HG03571 (cell line): ENCODE data around the gene FBXO42.

Experiments
- ATAC-seq: cut with Tn5 transposase; IDR thresholded peaks from one replicate; pipeline ENCODE4 v1.9.1; 2021; ENCODE audit not compliant: unreplicated experiment

Gene FBXO42

DNA sequence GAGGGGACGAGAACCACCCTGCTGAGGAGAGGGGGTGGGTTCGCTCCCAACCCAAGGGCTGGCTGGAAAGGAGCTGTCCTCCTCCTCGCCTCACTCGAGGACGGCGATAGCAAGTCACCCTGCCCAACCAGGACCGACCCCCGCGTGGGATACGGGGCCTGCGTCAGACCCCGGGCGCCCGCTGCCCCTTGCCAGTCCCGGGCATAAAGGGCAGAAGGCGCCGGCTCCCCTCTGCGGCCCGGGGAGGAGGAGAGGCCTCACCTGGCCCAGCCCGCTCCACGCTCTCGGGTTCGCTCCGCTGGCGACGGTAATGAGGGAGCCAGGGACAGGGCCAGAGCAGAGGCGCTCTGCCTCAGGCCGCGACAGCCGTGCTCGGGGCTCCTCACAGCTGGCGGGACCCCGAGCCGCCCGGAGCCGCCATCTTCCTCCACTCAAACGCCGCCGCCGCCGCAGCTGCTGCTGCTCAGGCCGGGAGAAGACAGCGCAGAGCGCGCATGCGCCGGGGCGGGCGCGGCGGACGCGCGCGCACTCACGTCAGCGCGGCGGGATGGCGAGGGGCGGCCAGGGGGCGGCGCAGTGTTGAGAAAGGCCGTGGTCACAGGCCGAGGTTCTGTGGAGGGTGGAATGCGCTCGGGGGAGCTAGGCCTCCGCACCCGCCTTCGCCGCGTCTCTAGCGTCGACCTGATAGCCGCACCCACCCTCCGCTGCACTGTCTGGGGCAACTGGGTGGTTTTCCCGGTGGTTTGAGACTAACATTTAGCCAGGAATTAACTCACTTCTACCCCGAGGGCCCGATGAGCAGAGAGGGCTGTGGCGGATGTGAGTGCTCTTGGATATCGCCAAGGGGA lies at the start of gene FBXO42:
FBXO42 (minus strand) TSS at position 487 of the 848 bp plus-strand sequence. CDS start 37,062 bp downstream, outside the sequence.
- ATAC-seq: peak; percentile 80

DNA sequence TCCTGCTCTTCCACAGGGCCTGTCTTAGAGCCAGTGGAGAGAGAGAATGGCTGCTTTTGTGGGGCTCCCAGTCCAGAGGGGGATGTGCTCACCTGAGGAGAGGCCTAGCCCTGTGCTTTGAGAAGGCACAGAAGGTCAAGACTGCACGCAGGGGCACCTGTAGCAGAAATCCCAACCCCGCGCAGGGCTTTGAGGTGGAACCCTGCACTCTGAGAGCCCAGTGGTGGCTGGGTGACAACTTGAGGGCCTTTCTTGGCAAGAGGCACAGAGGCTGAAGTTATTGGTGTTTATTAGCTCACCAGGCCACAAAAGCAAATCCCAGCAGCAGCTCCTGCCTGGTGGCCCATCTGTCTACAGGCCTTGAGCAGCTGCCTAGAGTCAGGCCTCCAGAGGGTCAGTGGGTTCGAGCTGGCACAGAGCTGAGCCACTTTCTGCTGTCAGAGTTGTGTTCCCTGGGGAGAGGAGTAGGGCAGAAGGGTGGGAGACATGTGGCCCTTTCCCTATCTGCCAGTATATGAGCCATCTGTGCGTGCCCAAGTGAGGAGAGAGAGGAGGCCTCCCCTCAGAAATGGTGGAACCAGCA lies 46.2 kb upstream of the FBXO42 start:
- ATAC-seq: no peak

DNA sequence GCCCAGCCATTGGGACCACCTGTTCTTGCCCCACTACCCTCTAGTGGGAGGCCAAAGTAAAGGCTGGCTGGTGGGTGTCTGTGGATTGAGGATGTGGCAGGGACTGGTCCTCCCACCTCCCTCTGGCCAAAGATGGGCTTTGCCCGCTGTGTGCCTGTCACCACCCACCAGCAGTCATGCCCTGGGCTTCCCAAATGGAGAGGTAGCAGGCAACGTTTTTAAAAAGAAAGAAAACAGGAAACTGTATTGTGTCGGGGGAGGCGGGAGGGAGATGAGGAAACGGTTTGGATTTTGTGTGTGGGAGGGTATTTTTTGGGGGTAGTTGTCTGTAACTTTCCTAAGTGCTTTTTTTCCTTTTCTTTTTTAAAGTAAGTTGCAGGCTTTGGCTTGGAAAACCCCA lies 44.8 kb upstream of the FBXO42 start:
- no peak for ATAC-seq

DNA sequence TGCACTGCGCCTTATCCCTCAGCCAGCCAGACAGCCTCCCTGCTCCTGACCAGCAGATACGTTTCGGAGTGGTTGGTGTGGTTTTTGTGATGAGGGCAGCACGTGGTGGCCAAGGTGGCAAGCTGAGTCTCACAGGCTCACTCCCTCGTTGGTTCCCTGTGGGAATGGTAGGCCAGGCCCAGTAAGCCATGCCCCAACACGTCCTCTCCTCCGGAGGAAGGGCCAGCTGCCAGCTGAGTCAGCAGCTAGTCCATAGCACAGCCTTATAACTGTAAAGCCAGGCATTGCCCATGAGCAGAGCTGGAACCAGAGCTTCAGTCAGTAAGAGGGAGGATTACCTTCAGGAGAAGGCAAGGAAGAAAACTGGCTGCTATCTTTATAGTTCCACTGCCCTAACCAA lies 44.3 kb upstream of the FBXO42 start:
- ATAC-seq: no peak

DNA sequence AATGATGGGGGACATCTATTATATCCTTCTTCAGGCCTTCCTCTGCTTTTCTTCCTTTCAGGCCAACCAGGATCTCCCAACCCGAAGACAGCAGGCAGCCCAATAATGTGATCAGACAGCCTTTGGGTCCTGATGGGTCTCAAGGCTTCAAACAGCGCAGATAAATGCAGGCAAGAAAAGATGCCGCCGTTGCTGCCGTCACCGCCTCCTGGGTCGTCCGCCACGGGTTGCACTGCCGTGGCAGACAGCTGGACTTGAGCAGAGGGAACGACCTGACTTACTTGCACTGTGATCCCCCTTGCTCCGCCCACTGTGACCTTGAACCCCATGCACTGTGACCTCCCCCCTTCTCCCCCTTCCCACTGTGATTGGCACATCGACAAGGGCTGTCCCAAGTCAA lies 42.7 kb upstream of the FBXO42 start:
- no peak for ATAC-seq

DNA sequence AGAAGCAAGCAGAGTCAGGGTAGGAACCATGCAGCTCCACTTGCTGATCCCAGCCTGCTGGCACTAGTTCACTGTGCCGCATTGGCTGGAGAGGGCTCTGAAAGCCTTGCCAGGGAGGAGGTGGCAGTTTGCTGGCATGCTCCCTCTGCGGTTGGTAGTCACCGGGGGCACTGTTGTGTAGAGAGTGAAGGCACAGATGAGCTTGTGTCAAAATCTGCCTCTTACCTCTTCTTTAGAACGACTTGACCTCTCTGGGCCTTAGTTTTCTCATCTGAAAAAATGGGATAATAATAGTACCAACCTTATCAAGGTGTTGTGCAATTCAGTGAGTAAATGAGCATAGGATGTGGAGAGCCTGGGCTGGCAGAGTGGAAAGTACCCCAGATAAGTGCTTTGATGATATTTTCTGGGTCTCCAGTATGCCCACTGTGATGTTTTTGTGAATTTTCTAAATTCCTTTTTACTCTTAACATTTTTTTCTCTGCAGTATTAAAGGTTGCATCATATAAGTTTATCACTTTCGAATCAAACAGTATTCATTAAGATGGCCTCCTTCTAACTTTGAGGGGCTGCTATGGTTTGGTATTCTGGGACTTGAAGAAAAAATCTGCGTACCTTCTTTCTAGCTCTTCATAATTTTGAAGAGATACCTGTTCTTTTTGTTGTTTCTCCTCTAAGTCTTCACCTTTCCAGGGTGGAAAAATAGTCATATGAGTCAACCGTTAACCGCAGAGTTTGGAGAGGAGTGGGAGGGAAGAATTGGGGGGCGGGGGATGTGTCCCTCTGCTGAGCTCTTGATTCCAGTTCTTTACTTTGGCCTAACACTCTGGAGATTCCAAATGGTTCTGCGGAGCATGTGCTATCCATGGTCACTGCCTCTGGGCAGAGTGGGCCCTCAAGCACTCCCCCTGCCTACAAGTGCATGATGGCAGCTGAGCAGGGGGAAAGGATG lies 41.6 kb upstream of the FBXO42 start:
- ATAC-seq: no peak

DNA sequence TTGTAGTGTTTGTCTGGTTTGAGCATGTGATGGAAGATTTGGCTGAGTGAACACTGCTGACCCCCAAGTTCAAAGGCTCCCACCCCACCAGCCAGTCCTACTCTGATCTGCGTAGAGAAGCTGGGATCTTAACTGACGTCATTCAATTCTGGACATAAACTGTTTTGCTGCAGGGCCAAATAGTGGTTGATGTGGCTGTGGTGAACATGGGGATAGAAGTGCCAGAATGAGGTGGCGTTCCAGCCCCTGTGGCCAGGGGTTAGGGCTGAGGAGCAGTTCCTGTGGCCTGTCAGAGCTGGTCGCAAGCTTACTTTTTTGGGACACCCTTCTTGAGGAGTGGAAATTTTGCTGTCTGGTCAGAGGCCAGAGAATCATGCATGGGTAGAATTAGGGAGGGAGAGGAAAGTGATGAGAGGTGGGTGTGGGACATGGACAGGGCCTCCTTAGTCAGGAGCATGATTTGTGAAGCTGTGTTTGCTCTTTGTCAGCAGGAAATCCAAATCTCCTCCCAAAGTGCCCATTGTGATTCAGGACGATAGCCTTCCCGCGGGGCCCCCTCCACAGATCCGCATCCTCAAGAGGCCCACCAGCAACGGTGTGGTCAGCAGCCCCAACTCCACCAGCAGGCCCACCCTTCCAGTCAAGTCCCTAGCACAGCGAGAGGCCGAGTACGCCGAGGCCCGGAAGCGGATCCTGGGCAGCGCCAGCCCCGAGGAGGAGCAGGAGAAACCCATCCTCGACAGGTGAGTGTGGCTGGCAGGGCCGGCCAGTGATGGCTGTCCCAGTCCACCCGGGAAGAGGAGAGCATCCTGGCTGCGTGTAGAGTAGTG lies 40.7 kb upstream of the FBXO42 start:
- no peak for ATAC-seq

DNA sequence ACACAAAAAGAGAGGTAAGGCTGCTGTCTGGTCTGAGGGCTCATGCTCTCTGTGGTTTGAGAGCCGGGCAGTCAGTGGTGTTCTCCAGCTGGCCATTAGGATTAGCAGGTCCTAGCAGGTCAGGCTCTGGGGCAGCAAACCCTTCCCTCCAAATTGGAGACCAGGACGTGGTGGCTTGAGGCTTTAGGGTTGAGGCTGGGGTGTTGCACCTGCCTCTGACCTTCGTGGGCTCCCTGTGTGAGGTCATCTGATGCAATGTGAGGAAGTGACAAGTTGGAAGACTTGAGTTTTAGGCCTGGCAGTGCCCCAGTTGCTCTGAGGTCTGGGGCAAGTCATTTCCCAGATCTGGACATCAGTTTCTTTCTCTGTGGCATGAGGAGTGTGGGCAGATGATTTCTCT lies 39.1 kb upstream of the FBXO42 start:
- ATAC-seq: no peak

DNA sequence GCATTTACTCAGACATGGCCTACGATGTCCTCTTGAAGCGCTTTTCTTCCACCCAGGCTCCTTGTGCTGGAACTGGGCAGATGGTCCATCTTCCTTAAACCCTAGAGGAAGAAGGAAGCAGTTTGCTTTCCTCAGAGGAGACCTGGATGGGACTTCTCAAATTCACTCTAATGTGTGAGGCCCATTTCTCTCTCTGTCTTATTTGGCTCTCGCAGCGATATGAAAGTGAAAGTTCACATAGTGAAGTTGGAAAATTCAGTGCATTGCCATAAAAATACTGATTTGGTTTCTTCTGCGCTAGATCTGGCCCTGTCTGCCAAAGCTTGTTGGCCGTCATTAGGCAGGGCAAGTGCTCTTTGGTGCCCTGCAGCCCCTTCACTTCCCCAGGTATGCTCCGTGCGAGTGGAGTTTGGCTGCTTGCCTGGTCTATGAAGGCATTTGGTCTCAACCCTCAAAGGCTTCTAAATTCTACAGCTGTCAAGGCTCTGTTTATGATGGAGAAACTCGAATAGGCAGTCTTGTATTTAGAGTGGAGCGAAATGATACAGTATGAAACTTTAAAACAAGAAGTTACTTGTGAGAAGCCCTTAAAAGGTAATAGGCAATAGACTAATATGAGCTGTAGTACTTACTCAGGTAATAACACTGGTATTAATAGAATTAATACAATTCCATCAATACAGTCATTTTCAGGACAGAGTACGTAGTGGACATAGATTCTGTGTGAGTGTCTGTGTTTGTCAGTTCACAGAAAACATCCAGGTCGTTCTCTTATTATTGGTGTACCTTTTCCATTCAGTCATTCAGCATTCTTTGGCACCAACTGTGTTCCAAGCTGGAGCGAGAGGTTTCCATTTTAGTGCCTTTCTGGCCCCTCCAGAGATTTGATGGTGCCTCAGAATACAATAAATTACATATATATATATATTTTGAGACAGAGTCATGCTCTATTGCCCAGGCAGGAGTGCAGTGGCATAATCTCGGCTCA lies 35.2 kb upstream of the FBXO42 start:
- no peak for ATAC-seq

DNA sequence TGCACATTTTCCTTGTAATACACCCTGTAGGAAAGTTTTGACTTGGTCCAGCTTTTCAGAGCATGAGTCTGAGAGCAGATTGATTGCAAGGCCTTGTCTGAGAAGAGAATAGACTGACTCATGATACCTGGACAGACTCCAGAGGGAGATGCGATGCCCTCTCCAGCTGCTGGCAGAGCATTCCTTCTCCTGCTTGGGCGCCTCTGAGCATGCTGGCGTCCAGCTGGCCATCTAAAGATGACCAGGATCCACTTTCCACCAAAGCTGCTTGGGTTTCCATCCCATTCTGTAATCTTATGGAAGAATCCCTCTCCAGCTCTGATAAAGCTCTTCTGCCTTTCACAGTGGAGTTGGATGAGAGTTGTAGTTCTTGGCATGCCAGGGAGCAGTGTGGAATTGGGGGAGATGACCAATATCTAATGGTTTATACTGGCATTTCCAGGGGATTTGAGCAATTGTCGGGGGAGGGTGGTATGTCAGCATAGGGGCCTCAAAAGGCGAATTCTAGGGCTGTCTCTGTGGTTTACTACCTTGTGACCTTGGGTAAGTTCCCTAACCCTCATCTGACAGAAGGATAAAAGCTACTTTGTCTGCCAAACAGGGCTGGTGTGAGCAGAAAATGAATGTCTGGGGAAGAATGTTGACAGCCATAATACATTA lies 34.3 kb upstream of the FBXO42 start:
- no peak for ATAC-seq

DNA sequence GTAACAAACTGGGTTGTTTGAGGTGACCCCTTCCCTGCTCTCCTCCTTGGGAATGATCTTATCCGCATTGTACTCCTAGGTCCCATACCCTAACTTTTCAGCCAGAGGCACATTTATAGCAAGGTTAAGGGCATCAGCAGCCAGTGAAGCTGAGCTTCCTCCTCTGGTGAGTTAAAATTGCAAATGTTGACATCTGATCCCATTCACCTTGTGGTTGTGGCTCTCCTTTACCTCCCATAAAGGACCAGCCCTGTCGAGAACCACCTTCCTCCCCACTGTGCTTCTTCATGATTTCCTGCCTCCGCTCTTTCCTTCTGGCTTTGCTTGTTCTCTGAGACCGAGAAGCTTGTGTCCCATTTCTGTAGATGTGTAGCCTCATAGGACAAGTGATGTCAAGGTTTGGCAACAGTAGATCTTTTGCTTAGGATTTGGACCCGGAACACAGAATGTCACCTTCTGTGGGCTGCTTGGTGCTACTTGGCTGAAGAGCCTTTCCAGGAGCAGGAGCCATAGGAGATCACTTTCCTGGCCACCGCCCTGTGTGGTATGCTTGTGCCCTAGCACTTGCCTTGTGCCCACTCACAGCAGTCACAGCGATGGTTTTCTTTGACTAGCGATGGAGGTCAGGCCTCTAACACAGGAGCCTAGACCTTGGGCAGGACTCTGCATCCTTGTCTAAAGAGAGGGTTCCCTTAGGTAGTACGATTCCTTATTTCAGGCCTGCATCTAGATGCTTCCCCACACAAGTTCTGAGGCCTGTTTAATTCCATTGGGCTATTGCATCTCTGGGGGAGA lies 33.6 kb upstream of the FBXO42 start:
- no peak for ATAC-seq

DNA sequence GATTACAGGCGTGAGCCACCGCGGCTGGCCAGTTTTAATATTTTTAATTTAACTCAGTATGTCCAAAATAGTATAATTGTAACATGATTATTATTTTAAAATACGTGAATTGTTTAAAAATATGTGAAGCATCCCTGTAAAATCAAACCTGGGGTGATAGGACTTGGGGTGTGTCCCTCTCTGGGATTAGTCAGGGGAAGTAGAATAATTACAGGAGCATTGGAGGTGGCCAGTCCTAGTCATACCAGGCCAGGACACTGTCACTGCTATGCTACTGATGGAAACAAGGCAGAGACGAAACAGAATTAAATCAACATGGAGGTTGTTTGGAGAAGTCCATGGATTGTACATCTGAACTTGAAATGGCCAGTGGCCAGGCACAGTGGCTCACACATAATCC lies 31.6 kb upstream of the FBXO42 start:
- ATAC-seq: no peak

DNA sequence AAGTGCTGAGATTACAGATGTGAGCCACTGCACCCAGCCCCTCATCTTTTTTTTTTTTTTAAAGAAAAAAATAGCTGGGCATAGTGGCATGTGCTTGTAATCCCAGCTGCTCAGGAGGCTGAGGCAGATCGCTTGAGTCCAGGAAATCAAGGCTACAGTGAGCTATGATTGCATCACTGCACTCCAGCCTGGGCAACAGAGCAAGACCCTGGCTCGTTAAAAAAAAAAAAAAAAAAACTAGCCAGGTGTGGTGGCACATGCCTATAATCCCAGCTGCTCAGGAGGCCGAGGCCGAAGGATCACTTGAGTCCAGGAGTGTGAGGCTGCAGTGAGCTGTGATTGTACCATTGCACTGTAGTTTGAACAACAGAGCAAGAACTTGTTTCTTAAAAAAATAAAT lies 28.6 kb upstream of the FBXO42 start:
- no peak for ATAC-seq

DNA sequence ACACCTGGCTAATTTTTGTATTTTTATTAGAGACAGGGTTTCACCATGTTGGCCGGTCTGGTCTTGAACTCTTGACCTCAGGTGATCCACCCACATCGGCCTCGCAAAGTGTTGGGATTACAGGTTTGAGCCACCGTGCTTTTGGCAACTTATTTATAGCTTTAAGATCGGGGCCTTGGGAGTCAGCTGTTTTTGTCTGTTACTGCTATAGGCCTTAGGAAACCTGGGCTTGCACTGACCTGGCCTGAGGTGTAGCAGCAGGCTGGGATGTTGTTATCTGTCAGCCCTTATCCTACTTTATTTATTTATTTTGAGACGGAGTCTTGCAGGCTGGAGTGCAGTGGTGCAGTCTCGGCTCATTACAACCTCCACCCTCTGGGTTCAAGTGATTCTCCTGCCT lies 26.2 kb upstream of the FBXO42 start:
- no peak for ATAC-seq

DNA sequence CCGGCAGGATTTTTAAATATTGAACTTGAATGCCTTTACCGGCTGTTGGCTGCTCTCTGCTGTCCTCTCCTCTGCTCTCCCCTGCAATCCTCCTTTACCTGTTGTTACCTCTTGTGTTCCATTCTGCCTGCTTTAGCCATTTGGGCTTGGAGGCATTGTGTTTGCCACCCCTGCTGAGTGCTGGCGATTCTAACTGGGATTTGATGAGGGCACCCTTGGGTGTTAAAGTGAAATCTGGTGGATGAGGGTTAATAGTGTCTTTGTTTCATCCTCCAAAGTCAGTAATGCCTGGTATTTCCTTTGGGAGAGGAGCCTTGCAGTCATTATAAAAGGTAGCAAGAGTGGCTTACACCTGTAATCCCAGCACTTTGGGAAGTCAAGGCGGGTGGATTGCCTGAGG lies 24.7 kb upstream of the FBXO42 start:
- no peak for ATAC-seq

DNA sequence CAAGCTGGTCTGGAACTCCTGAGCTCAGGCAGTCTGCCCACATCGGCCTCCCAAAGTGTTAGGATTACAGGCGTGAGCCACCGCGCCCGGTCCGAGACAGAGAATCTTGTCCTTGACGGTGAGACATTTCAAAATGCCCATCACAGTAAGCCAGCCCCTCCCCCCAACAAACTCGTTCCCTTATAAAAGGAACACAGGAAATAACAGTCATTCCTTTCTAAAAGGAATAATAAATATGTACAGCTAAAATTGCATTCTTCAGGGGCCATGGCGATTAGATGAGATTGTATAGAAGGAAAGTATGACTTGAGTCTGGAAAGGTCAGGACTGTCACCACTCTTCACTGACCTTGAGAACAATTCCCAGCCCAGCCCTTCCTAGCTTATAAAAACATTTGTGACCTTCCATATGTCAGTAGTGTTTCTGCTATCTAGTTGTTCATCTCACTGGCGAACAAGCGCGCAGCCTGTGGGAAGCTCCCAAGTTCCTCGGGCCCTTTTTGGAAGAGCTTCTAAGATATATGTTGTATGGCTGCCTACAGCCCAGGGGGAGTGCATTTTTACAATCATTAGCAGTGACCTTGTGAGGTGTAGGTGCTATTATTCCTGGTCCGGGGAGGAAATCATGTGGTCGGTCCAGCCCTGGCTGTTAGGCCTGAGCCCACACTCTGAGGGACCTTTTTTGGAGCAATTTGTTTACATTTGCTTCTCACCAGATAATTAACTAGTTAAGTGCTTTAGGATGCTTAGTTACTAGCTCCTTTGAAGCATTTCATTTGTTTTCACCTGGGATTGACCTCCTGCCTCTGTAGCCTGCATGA lies 23.5 kb upstream of the FBXO42 start:
- no peak for ATAC-seq

DNA sequence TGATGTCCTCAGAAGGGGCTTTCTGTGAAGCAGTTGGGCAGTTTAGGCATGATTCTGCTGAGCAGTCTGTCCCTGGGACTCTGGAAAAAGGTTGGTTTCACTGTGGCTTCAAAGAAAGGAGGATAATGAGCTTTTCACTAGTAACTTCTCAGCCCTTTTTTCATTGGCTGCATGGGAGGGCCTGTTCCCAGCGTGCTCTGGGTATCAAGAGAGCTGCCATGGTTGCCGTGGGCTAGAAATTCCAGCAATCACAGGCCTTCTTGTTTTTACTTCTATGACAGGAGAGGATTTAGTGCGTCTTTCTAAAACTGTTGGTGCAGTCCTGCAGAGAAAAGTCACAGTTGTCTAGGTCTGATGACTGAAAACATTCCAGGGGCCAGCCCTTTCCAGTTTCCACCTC lies 22.0 kb upstream of the FBXO42 start:
- ATAC-seq: no peak
